Measurements from ENCODE around the gene FANCG. TPM values are rescaled to one million over a fixed set of nuclear protein-coding genes. Genes with fewer than 3 reads are reported as not detected.

FANCG gene
- total RNA-seq, 2 experiments from 2014 or later: 97.6 to 107 TPM

DNA sequence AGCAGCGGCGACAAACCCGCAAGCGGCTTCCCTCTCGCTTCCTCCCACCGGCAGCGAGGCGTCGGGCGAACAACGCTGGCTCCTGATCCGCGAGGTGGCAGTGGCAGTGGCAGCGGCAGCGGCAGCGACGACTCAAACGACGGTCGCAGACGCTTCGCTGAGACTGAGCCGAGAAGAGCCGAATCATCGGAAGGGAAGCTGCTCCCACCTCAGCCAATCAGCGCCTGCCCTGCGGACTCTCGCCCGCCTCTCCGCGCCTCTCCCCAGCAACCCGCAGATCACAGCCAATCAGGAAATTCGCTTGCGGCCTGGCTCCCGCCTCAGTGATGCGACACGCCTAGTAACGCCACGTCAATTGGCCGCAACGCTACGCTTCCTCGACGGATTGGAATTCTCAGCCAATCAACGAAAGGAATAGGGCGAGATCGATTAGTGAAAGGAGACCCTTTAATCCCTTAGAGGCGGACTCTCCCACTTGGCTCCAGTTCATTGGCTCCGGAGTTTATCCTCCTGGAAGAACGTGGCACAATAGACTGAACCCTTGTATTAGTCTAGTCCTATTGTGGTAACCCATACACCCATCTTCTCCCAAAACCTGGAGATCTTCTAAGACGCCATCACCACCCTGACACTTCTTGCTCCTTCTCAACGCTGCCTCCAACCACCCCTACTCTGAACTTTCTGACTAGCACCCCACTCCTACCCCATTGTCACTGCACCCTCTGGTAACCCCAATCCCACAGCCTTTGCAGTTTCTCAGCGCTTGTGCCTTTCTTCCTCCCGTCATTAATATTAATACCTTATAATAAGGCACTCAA lies 7.1 kb downstream of the FANCG start, which contains the start of gene VCP:
TSS of gene VCP (minus strand) at position 165 of the 818 bp plus-strand sequence. CDS start 272 bp downstream, outside the sequence.
- ChIA-PET POLR2A (interaction anchor here (0.6 to 1.4 kb wide), 8 partner anchors 9 to 435 kb away, joined by 3 to 4 read pairs (median 4); partner anchors contain the start of genes ATOSB, DNAJB5 and SIGMAR1), CTCF (interaction anchor here (1.4 to 3.0 kb wide), 6 partner anchors 7 to 173 kb away, joined by 3 to 20 read pairs (median 5); partner anchors contain the start of genes FANCG and PIGO)

DNA sequence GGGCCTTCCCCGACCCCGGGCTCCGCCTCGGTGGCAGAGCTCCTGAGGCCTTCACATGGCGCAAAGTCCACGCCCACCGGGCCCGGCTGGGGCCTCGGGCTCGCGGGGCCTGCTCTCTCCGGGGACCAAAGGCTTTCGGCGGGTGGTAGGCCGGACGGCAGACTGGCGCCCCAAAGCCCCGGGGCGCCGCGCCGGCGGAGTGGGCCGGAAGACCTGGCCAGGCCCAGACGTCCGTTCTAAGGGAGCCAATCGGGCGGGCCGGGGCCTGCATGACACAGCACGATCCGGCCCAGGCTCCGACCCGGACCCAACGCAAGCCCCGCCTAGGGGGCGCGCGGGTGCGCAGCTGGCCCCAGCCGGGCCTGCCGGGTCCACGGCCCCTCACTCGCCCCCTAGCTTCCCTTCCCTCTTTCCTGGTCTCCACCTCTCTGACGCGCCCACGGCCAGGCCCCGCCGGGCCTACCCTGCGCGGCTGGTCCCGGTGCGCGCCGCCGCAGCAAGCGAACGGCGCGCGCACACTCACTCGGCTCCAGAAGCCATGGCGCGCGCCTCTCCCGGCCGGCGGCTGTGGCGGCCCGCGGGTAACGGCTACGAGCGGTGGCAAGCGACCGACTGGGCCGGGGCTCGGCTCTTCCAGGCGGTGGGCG lies 7.8 kb downstream of the FANCG start:
- CTCF ChIA-PET: interaction anchor here (1.4 to 3.0 kb wide), 7 partner anchors 8 to 172 kb away, joined by 3 to 20 read pairs (median 4); partner anchors contain the start of genes FANCG and PIGO
- POLR2A ChIA-PET: interaction anchor here (0.6 to 1.5 kb wide), 13 partner anchors 8 to 435 kb away, joined by 3 to 16 read pairs (median 4); partner anchors contain the start of genes ATOSB, DNAJB5, FANCG and PIGO

DNA sequence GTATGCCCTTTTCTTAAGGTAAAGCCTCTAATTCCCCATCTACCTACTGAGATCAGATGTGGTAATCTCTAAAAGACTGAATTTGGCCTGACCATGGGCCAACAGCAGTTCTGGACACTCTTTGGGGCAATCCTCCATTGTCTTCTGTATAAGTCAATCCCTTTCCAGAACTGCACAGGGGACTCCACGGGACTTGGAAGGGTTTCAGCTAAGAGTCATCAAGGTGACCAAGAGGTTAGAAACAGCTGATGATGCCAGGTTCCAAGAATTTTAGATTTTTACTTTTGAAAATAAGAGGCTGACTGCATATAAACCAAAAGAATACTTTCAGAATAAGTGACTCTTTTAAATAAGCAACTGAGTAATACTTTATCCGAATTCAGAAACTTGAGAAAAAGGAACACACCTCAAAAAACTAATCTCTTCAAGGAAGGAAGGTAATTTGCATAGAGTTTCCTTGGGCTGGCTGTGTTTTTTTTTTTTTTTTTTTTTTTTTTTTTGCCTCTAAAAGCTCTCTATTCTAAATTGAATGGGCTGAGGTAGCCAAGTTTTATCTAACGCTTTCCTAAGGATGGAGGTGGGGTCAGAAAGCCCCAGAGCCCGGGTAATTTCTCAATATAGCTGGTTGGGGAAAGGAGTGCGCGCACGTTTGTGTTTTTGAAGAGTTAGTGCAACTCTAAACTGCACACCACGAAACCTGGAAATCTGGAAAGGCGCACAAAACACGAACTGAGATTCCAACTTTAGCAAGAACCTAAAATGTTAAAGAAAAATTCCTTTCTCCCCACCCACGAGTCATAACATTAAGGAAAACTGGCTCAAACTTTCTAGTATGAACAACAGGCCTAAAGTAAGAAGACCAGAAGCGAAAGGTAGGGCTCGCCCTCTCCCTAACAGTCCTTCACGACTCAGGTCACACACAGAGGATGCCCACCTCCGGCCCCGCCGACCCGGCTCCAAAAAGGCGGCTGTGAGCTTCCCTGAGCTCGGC lies 8.6 kb downstream of the FANCG start:
- CTCF ChIA-PET: interaction anchor here (0.5 to 3.0 kb wide), 9 partner anchors 9 to 338 kb away, joined by 3 to 20 read pairs (median 3); partner anchors contain the start of genes FANCG and PIGO
- POLR2A ChIA-PET: interaction anchor here (0.6 to 1.5 kb wide), 12 partner anchors 8 to 434 kb away, joined by 3 to 16 read pairs (median 4); partner anchors contain the start of genes ATOSB, FANCG, PIGO and SIGMAR1

DNA sequence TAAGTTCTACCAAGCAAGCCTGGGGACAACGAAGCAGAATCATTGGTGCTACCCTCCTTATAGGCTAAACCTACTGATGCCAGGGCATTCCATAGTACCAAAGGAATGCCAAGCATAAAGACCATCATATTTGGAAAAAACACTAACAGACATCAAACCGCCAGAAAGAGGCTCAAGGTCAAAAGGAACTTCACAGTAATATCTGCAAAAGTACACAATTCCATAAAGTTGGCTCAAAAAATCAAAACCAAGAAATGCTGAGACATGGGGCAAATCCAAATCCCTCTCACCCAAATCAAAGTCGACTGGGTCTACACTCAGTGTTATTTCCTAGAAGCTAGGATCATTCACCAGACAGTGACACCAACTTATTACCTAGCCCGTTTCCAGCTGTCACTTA lies 10.7 kb downstream of the FANCG start:
- ChIA-PET POLR2A (interaction anchor here (0.5 kb wide), 1 partner anchor 11 kb away, joined by 12 read pairs; no protein-coding TSS in a partner anchor), CTCF (interaction anchor here (0.5 to 1.2 kb wide), 2 partner anchors 18 to 424 kb away, joined by 3 to 6 read pairs; no protein-coding TSS in a partner anchor)

DNA sequence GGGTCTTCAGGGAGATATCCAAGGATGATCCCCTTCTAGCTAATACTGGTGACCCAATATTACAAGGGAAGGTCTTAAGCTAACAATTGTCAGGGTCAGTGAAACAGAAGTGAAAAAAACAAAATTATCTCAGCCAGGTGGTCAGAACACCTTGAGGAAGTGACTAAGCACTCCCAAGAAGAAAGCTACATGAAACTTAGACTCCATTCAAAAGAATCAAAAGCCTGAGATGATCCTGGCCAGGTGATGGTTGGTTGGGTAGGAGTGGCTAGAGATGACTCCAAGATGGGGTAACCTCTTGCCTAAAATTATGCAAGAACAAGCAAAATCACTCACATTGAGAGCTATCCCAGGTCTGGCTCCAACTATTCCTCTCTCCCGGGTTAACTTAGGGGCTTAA lies 12.7 kb downstream of the FANCG start:
- POLR2A ChIA-PET: interaction anchor here (0.6 to 1.4 kb wide), 3 partner anchors 8 to 23 kb away, joined by 3 to 4 read pairs (median 3); no protein-coding TSS in a partner anchor
- CTCF ChIA-PET: interaction anchor here (0.6 to 1.0 kb wide), 2 partner anchors 12 to 30 kb away, joined by 3 read pairs; partner anchors contain the start of gene PIGO

DNA sequence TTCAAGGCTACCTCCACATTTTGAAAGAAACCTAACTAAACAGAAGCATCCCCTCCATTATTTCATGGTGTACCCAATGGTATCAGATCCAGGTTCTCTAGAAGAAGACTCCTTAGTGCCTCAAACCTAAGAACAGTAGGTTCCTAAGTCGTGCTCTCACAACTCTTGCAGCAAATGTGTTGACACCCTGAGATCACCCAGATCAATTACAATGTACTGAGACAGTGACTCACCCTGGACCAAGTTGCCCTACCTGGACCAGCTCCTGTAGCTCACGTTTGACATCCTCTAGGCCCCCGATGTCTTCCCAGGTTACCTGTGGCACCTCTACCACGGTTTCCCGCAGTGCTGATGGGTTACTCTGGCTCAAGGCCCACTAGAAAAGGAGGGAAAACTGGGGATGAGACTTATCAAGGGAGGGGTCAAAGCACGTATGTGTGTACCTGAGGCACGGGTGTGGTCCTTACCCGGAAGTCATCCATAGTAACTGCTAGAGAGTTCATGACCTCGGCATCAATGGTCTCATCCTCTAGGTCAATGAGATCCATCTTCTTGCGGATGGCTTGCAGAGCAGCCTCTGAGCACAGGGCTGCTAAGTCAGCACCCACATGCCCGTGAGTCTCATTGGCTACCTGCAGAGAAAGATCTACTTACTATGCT lies 19.1 kb downstream of the FANCG start:
- POLR2A ChIA-PET: no interaction called here
- CTCF ChIA-PET: interaction anchor here (1.1 kb wide), 1 partner anchor 161 kb away, joined by 3 read pairs; no protein-coding TSS in a partner anchor

DNA sequence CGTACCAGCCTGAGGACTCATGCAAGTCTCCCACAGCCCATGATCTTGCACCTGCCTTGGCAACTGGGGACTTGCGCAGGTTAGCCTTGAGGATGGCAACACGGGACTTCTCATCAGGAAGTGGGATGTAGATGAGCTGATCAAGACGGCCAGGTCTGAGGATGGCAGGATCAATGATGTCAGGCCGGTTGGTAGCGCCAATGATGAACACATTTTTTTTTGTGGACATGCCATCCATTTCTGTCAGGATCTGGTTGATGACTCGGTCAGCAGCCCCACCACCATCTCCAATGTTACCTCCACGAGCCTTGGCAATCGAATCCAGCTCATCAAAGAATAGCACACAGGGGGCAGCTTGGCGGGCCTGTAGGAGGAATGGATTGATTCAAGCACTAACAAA lies 20.3 kb downstream of the FANCG start:
- CTCF ChIA-PET: interaction anchor here (0.8 to 1.1 kb wide), 2 partner anchors 13 to 160 kb away, joined by 3 to 4 read pairs; no protein-coding TSS in a partner anchor

DNA sequence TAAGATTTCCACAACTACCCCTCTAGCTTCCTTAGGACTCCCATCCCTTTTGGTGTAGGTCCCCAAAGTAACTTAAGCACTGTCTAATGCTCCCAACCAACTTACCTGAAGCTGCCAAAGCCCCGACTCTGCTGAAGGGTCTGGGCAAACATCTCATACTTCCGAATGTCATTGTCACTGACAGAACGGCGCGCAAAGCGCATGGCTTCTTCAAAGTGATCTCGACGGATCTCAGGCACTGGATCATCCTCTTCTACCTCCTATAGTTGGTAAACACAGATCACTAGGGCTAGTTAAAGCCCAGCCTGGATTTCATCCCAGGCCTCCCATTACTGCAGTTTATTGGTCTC lies 22.5 kb downstream of the FANCG start:
- CTCF ChIA-PET: interaction anchor here (0.8 kb wide), 1 partner anchor 72 kb away, joined by 3 read pairs; no protein-coding TSS in a partner anchor
- POLR2A ChIA-PET: no interaction called here

More for the DNA sequence above, 20.3 kb downstream of the FANCG start:
- POLR2A ChIA-PET: interaction anchor here (0.5 kb wide), 1 partner anchor 519 kb away, joined by 5 read pairs; no protein-coding TSS in a partner anchor

DNA sequence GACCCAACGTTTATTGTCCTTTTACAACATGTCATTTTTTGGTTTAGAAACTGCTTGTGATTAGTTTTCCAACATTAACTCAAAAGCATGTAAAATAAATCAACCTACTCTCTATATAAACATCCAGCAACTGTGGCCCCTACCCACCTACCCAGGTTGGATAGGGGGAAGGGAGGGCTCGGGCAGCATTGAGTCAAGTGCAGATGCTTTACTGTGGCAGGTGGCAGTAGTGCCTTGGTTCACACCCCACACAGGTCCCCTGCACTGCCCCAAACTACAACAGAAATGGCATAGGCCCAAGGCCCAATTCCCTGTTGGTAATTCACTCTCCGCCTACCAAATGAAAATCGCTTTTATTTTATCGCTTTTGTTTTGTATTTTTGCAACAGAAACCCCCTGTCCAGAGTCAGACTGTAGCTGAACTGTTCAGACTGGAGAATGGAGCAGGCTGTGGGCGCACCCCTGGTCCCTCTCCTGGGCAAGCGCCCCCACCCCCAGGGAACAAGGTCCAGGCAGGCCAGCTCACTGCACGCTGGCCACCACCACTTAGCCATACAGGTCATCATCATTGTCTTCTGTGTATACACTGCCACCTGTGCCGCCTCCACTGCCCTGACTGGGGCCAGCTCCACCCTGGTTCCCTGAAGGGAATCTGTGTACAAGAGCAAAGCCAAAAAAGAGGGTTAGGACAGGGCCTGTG lies 23.0 kb downstream of the FANCG start:
- CTCF ChIA-PET: interaction anchor here (0.8 kb wide), 1 partner anchor 72 kb away, joined by 3 read pairs; no protein-coding TSS in a partner anchor
- POLR2A ChIA-PET: no interaction called here

DNA sequence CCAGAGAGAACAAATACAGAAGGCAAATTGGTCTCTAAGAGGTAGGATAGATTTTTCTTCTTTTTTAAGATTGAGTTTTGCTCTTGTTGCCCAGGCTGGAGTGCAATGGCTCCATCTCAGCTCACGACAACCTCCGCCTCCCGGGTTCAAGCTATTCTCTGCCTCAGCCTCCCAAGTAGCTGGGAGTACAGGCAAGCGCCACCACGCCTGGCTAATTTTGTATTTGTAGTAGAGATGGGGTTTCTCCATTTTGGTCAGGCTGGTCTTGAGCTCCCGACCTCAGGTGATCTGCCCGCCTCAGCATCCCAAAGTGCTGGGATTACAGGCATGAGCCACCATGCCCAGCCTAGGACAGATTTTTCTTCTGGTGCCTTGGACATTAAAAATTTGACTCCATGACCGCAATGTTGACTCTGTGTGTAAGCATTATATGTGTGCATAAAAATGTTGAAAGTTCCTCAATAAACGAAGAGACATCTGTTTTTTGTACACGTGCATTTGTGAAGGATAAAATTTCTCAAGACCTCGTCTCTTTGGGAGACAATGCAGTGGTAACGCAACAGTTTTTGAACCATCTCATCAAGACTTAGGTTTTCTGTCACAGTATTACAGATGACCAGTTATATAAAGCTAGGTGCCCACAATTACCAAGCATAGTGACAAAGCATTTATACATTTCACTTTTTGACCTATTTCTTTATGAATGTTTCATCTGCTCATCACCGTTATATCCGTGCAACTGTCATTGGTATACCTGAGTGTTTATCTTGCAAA lies 24.7 kb downstream of the FANCG start:
- POLR2A ChIA-PET: interaction anchor here (1.0 kb wide), 1 partner anchor 12 kb away, joined by 4 read pairs; no protein-coding TSS in a partner anchor
- CTCF ChIA-PET: interaction anchor here (0.6 kb wide), 1 partner anchor 20 kb away, joined by 3 read pairs; no protein-coding TSS in a partner anchor

DNA sequence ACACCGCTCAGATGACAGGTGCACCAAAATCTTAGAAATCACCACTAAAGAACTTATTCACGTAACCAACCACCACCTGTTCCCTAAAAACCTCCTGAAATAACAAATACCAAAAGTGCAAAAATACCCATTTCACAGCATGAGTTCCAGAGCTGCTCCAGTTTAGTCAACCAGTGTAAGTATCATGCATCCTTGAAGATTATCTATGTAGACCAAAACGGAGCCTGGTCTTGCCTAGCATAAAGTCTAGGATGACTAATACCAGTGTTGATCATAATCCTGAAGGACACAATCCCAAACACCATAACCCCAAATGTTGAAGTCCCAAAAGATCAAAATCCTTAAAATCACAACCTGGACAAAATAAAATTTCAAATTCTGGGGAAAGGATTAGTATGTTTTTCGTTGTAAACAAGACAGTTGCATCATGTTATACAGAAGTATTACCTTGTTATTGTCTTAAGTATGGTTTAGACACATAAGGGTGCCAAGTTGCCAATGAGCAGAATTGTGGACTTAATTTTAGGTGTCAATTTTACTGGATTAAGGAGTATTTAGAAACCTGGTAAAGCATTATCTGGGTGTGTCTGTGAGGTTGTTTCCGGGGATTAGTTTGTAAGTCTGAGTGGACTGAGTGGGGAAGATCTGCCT lies 25.4 kb downstream of the FANCG start:
- POLR2A ChIA-PET: interaction anchor here (1.0 kb wide), 1 partner anchor 12 kb away, joined by 4 read pairs; no protein-coding TSS in a partner anchor
- CTCF ChIA-PET: interaction anchor here (0.9 kb wide), 2 partner anchors 10 to 20 kb away, joined by 3 read pairs; no protein-coding TSS in a partner anchor

DNA sequence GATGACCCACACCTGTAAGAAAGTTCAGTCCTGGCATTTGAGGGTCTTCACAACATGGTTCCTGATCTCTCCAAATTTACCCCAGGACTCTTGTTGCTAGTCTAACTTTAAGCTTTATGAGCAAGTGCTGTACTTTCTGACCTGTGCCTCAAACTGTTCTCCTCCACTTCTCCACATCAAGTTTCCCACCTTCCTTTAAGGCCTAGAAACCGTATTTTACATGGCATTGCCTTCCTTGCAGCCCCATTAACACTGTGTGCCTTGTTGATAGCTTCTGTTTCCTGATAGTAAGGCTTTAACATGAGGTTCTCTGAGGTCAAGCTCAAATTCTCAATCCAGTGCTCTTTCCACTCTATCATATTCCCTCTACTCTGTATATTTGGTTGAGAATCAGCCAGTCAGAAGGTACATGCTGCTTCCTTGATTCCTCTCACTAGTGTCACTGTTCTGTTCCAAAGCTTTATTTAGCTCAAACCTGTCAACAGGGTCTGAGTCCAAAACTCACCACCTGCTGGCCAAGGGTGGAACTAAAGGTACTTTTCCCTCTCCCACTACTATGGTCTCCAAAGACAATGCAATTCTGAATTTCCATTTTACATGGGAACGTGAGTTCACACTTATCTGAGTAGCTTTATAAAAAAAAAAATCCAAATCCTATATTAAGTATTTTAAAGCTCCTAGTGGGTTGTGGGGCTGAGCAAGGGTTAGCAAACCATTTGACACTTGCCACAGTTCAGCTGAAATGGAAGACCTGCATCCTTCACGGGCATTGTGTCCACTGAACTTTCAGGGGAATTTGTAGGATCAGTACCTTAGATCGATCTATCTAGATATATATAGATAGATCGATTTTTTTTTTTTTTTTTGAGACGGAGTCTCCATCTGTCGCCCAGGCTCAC lies 28.4 kb downstream of the FANCG start:
- CTCF ChIA-PET: interaction anchor here (0.6 to 1.8 kb wide), 13 partner anchors 8 to 1074 kb away, joined by 3 to 10 read pairs (median 5); partner anchors contain the start of genes PIGO and STOML2
- POLR2A ChIA-PET: interaction anchor here (1.1 to 1.7 kb wide), 3 partner anchors 10 to 152 kb away, joined by 5 to 7 read pairs (median 6); partner anchors contain the start of gene FANCG

DNA sequence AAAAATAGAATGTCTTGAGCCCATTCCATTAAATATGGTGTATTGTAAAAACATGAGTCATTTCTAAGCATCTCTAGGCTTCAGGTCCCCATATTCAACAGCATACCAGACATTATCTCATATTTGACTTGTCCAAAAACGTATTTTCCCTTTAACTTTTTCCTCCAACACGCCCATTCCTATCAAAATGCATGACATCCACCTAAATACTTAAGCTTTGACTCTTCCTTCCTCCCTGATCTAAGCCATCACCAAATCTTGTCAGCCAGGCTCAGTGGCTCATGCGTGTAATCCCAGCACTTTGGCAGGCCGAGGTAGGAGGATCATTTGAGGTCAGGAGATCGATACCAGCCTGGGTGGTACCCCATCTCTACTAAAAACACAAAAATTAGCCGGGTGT lies 31.2 kb downstream of the FANCG start:
- ChIA-PET CTCF (no interaction called here), POLR2A (no interaction called here)

DNA sequence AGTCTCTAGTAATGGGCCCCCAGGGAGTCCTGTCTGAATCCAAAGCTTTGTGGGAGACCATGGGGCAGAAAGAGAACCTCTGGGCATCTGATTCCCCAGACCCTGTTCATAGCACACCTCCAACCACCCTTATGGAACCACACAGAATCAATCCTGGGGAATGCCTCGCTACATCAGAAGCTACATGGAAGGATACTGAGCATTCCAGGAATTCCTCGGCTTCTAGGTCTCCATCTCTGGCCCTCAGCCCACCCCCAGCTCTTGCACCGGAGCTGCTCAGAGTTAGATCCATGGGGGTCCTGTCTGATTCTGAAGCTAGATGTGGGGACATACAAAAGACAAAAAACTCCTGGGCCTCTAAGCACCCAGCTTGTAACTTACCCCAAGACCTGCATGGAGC lies 35.7 kb downstream of the FANCG start:
- ChIA-PET CTCF (interaction anchor here (0.8 to 1.5 kb wide), 3 partner anchors 10 to 52 kb away, joined by 3 to 5 read pairs (median 3); partner anchors contain the start of gene PIGO), POLR2A (interaction anchor here (0.9 kb wide), 1 partner anchor 23 kb away, joined by 3 read pairs; no protein-coding TSS in a partner anchor)

All from activated CD8-positive, alpha-beta memory T cell treated with anti-CD3 and anti-CD28 coated beads for 36 hours (primary cell).